ENCODE data around the gene SSTR3.

Gene SSTR3

GRCh38 chr22:37231406-37232139 is 19.3 kb upstream of the SSTR3 start:
- Histone ChIP-seq H3K9ac (ENCODE audit: low read depth, low read length) (no peak overlapping the region), H3K4me3 (ENCODE audit: low read length) (no peak overlapping the region), H3K4me2 (ENCODE audit: low read length) (no peak overlapping the region), H3K4me1 (ENCODE audit: control insufficient read depth, insufficient read depth, low read length) (peaks cover 22% of the 10 kb centered on the region), H3K36me3 (ENCODE audit: insufficient read depth, low read length) (no peaks in the 10 kb centered on the region), H3K27me3 (ENCODE audit: control insufficient read depth, insufficient read depth, low read length) (peaks cover 37% of the 10 kb centered on the region), H3K9me3 (replicated peaks; ENCODE audit: low read length) (no peaks in the 10 kb centered on the region)

- no peak overlapping the region for H3K4me2 ChIP-seq (ENCODE audit: low read length)
- H3K4me1 ChIP-seq (ENCODE audit: control insufficient read depth, insufficient read depth, low read length), result peaks cover 22% of the 10 kb centered on the region
- H3K9me3 ChIP-seq (replicated peaks; ENCODE audit: low read length), result no peaks in the 10 kb centered on the region
- H3K4me3 ChIP-seq (ENCODE audit: low read length), result no peak overlapping the region
- H3K27me3 ChIP-seq (ENCODE audit: control insufficient read depth, insufficient read depth, low read length), result peaks cover 31% of the 10 kb centered on the region
- no peaks in the 10 kb centered on the region for H3K36me3 ChIP-seq (ENCODE audit: insufficient read depth, low read length)
- no peak overlapping the region for H3K9ac ChIP-seq (ENCODE audit: low read depth, low read length)
Measured at GRCh38 chr22:37230673-37231405, 18.6 kb upstream of the SSTR3 start.

GRCh38 chr22:37229805-37230672 is 17.8 kb upstream of the SSTR3 start:
- Histone ChIP-seq H3K4me3 (ENCODE audit: low read length) (no peak overlapping the region), H3K9me3 (replicated peaks; ENCODE audit: low read length) (no peaks in the 10 kb centered on the region), H3K27me3 (ENCODE audit: control insufficient read depth, insufficient read depth, low read length) (peaks cover 28% of the 10 kb centered on the region), H3K36me3 (ENCODE audit: insufficient read depth, low read length) (no peaks in the 10 kb centered on the region), H3K4me2 (ENCODE audit: low read length) (no peak overlapping the region), H3K4me1 (ENCODE audit: control insufficient read depth, insufficient read depth, low read length) (peaks cover 22% of the 10 kb centered on the region), H3K9ac (ENCODE audit: low read depth, low read length) (no peak overlapping the region)

GRCh38 chr22:37229012-37229804 is 16.9 kb upstream of the SSTR3 start:
- H3K27me3 ChIP-seq (ENCODE audit: control insufficient read depth, insufficient read depth, low read length), result peaks cover 23% of the 10 kb centered on the region
- no peak overlapping the region for H3K9ac ChIP-seq (ENCODE audit: low read depth, low read length)
- H3K4me2 ChIP-seq (ENCODE audit: low read length), result no peak overlapping the region
- H3K9me3 ChIP-seq (replicated peaks; ENCODE audit: low read length), result no peaks in the 10 kb centered on the region
- no peaks in the 10 kb centered on the region for H3K36me3 ChIP-seq (ENCODE audit: insufficient read depth, low read length)
- H3K4me1 ChIP-seq (ENCODE audit: control insufficient read depth, insufficient read depth, low read length), result peaks cover 22% of the 10 kb centered on the region
- H3K4me3 ChIP-seq (ENCODE audit: low read length), result no peak overlapping the region

GRCh38 chr22:37228106-37229011 is 16.1 kb upstream of the SSTR3 start:
- H3K4me1 ChIP-seq (ENCODE audit: control insufficient read depth, insufficient read depth, low read length), result peaks cover 22% of the 10 kb centered on the region
- H3K36me3 ChIP-seq (ENCODE audit: insufficient read depth, low read length), result no peaks in the 10 kb centered on the region
- H3K4me2 ChIP-seq (ENCODE audit: low read length), result no peak overlapping the region
- H3K27me3 ChIP-seq (ENCODE audit: control insufficient read depth, insufficient read depth, low read length), result peaks cover 21% of the 10 kb centered on the region
- H3K9ac ChIP-seq (ENCODE audit: low read depth, low read length), result no peak overlapping the region
- H3K4me3 ChIP-seq (ENCODE audit: low read length), result no peak overlapping the region
- H3K9me3 ChIP-seq (replicated peaks; ENCODE audit: low read length), result no peaks in the 10 kb centered on the region

- peaks cover 22% of the 10 kb centered on the region for H3K4me1 ChIP-seq (ENCODE audit: control insufficient read depth, insufficient read depth, low read length)
- H3K9ac ChIP-seq (ENCODE audit: low read depth, low read length), result no peak overlapping the region
- H3K9me3 ChIP-seq (replicated peaks; ENCODE audit: low read length), result no peaks in the 10 kb centered on the region
- H3K4me3 ChIP-seq (ENCODE audit: low read length), result no peak overlapping the region
- no peak overlapping the region for H3K4me2 ChIP-seq (ENCODE audit: low read length)
- H3K36me3 ChIP-seq (ENCODE audit: insufficient read depth, low read length), result no peaks in the 10 kb centered on the region
- H3K27me3 ChIP-seq (ENCODE audit: control insufficient read depth, insufficient read depth, low read length), result peaks cover 16% of the 10 kb centered on the region
Measured at GRCh38 chr22:37226514-37226913, 14.2 kb upstream of the SSTR3 start.

GRCh38 chr22:37226087-37226486 is 13.8 kb upstream of the SSTR3 start:
- H3K36me3 ChIP-seq (ENCODE audit: insufficient read depth, low read length), result no peaks in the 10 kb centered on the region
- H3K4me2 ChIP-seq (ENCODE audit: low read length), result no peak overlapping the region
- peaks cover 22% of the 10 kb centered on the region for H3K4me1 ChIP-seq (ENCODE audit: control insufficient read depth, insufficient read depth, low read length)
- H3K27me3 ChIP-seq (ENCODE audit: control insufficient read depth, insufficient read depth, low read length), result peaks cover 18% of the 10 kb centered on the region
- H3K4me3 ChIP-seq (ENCODE audit: low read length), result no peak overlapping the region
- H3K9ac ChIP-seq (ENCODE audit: low read depth, low read length), result no peak overlapping the region
- H3K9me3 ChIP-seq (replicated peaks; ENCODE audit: low read length), result no peaks in the 10 kb centered on the region

GRCh38 chr22:37225481-37225880 is 13.2 kb upstream of the SSTR3 start:
- Histone ChIP-seq H3K9me3 (replicated peaks; ENCODE audit: low read length) (no peaks in the 10 kb centered on the region), H3K27me3 (ENCODE audit: control insufficient read depth, insufficient read depth, low read length) (peaks cover 24% of the 10 kb centered on the region), H3K36me3 (ENCODE audit: insufficient read depth, low read length) (no peaks in the 10 kb centered on the region), H3K4me1 (ENCODE audit: control insufficient read depth, insufficient read depth, low read length) (peaks cover 22% of the 10 kb centered on the region), H3K4me3 (ENCODE audit: low read length) (no peak overlapping the region), H3K4me2 (ENCODE audit: low read length) (no peak overlapping the region), H3K9ac (ENCODE audit: low read depth, low read length) (no peak overlapping the region)

- H3K36me3 ChIP-seq (ENCODE audit: insufficient read depth, low read length), result no peaks in the 10 kb centered on the region
Measured at GRCh38 chr22:37224757-37225420, 12.6 kb upstream of the SSTR3 start.

More at GRCh38 chr22:37224757-37225420, 12.6 kb upstream of the SSTR3 start:
- H3K4me1 ChIP-seq (ENCODE audit: control insufficient read depth, insufficient read depth, low read length), result peaks cover 17% of the 10 kb centered on the region
- H3K9me3 ChIP-seq (replicated peaks; ENCODE audit: low read length), result no peaks in the 10 kb centered on the region
- no peak overlapping the region for H3K9ac ChIP-seq (ENCODE audit: low read depth, low read length)
- H3K27me3 ChIP-seq (ENCODE audit: control insufficient read depth, insufficient read depth, low read length), result peaks cover 28% of the 10 kb centered on the region
- no peak overlapping the region for H3K4me3 ChIP-seq (ENCODE audit: low read length)
- no peak overlapping the region for H3K4me2 ChIP-seq (ENCODE audit: low read length)
